GM12872 (cell line): ENCODE results near the gene IFITM5.

Source experiments
- TF ChIP-seq, protein P1 (sequence below): IDR thresholded peaks from 3 replicates; pipeline ENCODE4 v1.5.1; 2011; ENCODE audit warnings: low read depth, mild to moderate bottlenecking, low read length, moderate library complexity; ENCODE audit not compliant: insufficient read depth

IFITM5 gene

DNA sequence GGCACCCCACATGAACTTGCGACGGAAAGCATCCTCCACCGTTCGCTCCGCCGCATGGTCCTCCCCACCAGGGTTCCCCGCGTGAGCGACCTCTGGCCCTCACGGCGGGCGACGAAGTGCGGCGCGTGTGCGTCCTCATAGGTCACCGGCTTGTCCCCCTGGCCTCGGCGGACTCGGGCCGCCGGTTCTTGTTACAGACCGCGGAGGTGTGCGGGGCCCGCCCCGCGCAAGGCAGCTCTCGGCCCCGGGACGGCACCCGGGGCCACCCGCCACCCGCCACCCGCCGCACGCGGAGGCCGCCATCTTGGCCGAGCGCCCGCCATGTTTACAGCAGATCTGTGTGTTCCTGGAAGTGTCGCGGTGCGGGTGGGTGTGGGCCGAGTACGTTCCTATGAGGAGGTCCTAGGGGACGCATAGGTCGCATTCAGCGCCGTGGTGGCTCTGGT lies 4.8 kb upstream of the IFITM5 start:
- TF ChIP-seq, protein P1, sequence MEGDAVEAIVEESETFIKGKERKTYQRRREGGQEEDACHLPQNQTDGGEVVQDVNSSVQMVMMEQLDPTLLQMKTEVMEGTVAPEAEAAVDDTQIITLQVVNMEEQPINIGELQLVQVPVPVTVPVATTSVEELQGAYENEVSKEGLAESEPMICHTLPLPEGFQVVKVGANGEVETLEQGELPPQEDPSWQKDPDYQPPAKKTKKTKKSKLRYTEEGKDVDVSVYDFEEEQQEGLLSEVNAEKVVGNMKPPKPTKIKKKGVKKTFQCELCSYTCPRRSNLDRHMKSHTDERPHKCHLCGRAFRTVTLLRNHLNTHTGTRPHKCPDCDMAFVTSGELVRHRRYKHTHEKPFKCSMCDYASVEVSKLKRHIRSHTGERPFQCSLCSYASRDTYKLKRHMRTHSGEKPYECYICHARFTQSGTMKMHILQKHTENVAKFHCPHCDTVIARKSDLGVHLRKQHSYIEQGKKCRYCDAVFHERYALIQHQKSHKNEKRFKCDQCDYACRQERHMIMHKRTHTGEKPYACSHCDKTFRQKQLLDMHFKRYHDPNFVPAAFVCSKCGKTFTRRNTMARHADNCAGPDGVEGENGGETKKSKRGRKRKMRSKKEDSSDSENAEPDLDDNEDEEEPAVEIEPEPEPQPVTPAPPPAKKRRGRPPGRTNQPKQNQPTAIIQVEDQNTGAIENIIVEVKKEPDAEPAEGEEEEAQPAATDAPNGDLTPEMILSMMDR = no peak

DNA sequence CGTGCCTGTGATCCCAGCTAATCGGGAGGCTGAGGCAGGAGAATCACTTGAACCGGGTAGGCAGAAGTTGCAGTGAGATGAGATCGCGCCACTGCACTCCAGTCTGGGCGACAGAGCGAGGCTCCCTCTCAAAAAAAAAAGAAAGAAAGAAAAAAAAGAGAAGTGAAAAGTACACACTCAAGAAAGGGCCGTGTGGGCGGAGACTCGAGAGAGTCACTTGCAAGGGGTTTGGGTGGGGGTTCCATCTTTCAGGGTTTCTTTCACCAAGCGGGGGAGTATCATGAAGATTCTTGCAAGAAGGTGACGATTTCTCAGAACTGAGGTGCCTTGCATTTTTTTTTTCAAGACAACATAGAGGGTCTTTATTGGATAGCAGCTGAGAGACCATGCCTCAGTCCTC lies 4.0 kb upstream of the IFITM5 start:
- TF ChIP-seq, protein P1 = no peak

DNA sequence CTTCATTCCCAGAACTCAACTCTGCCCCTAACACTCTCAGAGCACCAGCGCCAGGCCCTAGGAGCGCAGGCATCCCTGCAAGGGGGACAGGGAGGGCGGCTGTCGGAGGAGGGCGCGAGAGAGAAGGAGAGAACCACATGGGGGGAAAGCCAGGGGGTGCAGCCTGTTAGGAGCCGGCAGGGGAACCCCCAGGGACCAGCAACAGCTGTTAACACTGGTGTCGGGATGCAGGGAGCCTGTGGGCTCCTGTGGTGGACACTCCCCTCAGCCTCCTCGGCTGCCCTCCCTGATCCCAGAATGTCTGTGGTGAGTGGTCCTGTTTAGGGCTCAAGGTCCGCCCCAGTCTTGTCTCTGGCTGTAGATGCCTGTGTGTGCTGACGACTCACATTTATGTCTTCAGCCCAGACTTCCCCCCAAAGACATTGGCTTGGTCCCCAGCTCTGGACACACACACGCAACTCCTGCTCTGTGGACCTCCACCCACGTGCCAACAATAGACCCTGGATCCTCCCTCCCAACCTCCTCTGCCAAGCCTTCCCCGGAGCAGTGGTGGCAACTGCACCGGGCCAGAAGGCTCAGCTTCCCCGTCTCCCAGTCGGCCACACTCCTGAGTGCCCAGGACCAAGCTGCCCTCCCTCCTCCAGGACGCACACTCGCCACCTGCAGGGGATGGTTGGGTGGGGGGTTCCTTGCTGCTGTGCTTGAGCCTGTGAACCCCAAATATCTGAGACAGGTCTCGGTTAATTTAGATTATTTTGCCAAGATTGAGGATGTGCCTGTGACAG lies 817 bp upstream of the IFITM5 start:
- TF ChIP-seq, protein P1 = no peak

DNA sequence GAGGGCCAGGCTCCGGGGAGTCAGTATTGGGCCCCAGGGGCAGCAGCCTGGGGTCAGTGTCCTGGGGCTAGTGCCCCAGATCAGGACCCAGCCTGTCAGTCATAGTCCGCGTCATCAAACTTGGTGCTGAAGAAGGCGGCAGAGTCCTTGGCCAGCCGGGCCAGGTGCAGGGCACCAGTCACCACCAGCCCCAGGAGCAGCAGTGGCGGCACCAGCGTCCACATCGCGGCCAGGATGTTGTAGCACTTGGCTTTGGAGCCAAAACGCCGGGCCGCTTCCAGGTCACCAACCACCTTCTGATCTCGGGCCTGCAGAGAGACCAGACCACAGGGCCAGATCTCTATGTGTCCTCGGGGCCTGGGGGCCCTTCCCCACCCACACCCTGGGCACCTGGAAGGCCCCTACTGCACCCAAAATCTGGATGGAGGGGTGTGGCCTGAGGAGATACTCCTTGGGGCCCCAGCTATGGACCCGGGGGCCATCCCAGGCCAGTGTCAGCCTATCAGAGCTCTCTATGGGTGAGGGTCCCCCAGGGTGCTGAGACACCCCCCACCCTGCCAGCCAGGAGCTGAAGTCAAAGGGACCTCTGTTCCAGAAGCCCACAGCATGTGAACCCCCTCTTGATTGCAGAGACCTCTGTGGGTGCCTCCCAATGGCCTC lies 790 bp downstream of the IFITM5 start:
- TF ChIP-seq, protein P1 = no peak

DNA sequence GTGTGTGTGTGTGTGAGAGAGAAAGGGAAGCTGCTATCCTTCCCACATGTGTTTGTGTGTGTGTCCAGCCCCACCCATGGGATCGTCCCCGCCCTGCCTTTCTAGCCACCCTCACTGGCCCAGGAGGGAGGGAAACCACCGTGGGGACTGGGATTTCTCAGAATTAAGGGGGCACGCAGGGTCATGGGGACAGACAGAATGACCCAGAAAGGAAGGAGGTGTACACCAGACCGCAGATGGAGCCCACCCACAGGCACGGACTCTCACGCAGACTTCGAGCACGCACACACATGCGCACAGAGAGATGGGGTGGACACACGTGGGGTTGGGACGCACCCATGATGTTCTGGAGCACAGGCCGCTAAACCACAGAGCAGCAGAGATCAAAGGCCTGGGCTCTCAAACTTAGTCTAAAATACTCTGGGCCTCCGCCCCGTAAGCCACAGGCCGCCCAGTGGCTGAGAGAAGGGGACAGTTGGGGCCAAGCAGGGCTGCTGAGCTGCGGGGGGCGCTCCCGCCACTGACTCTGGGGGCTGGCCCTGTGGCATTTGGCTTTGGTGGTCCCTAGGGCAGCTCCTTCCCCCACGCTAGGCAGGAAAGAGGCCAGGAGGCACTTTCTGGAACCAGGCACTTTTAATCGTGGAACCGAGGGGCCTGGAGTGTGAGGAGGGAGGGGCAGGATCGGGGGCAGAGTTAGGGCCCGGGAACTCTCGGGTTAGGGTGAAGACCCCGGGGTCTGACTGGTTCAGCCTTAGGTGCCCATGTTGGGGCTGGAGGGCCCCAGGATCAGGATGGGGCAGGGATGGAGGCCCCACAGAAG lies 1.5 kb downstream of the IFITM5 start:
- TF ChIP-seq, protein P1 = no peak

DNA sequence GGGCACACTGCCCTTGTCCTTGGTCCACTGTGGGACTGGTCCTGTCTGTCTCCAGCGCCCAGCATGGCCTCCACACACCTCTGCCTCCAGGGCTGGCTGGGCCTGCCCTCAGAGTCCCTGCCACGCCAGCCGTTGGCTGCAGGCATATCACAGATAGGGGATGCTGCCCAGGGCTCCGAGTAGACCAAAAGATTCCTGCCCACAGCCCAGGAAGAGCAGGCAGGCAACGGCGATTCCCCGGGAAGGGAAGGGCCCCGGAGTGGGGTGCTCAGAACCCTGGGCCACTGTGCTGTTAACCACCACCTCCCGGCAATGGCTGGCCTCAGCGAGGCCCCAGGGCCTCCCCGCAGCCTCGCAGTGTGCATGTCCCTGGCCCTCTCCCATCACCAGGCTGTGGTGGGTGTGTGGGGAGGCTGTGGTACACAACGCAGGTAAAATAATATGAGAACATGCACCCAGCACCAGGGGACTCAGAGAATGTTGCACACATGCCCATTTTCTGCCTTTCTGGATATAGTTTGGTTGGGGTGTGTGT lies 2.2 kb downstream of the IFITM5 start:
- TF ChIP-seq, protein P1 = no peak
